Chondrocyte (in vitro differentiated cells): Measurements from ENCODE around the gene MTRR. TPM values are rescaled to one million over a fixed set of nuclear protein-coding genes. Genes with fewer than 3 reads are reported as not detected.

Experiments
- DNase-seq: peaks from one replicate; pipeline ENCODE4 v3.0.0; 2021; ENCODE audit warnings: mixed read lengths, low spot score
- H3K27ac Mint-ChIP-seq: one replicate; pipeline ENCODE4 v1.8.0; 2021; ENCODE audit warnings: mild to moderate bottlenecking, moderate library complexity, mixed read lengths; ENCODE audit not compliant: unreplicated experiment
- H3K27me3 Mint-ChIP-seq: 2 replicates; pipeline ENCODE4 v1.8.0; 2021; ENCODE audit warnings: low read depth, mixed read lengths
- H3K36me3 Mint-ChIP-seq: 2 replicates; pipeline ENCODE4 v1.8.0; 2021; ENCODE audit warnings: low read depth, mixed read lengths
- H3K4me1 Mint-ChIP-seq: 2 replicates; pipeline ENCODE4 v1.8.0; 2021; ENCODE audit warnings: low read depth, mild to moderate bottlenecking, mixed read lengths
- H3K4me3 Mint-ChIP-seq: one replicate; pipeline ENCODE4 v1.8.0; 2021; ENCODE audit warnings: mild to moderate bottlenecking, moderate library complexity, mixed read lengths; ENCODE audit not compliant: unreplicated experiment
- H3K9me3 Mint-ChIP-seq: 2 replicates; pipeline ENCODE4 v1.8.0; 2021; ENCODE audit warnings: low read depth, mixed read lengths
- CTCF ChIP-seq: fragments of 200-600 bp; sonication (generic); IDR thresholded peaks from 2 replicates; pipeline ENCODE4 v1.5.0; 2021; ENCODE audit warnings: antibody characterized with exemption, mild to moderate bottlenecking, moderate library complexity
- total RNA-seq: library from RNA; stranded (reverse); gene quantifications from 3 replicates; pipeline ENCODE4 v1.2.1, GENCODE V29; 2021

Gene MTRR
- total RNA-seq, 1 donor from 2014 or later: 28.4 TPM

- Mint-ChIP-seq H3K9me3 (no peaks in the 10 kb centered on the region), H3K36me3 (peaks cover 37% of the 10 kb centered on the region), H3K4me1 (peaks cover 16% of the 10 kb centered on the region), H3K4me3 (no peak overlapping the region), H3K27me3 (no peaks in the 10 kb centered on the region), H3K27ac (no peak overlapping the region)
- no peak for TF ChIP-seq CTCF
- no peak for DNase-seq
Measured at GRCh38 chr5:7878381-7878873, 9.5 kb downstream of the MTRR start.

- Mint-ChIP-seq H3K9me3 (no peaks in the 10 kb centered on the region), H3K4me1 (peaks cover 16% of the 10 kb centered on the region), H3K27ac (peak overlapping the region; percentile 32), H3K36me3 (peaks cover 31% of the 10 kb centered on the region), H3K27me3 (no peaks in the 10 kb centered on the region), H3K4me3 (no peak overlapping the region)
- DNase-seq: no peak
- no peak for TF ChIP-seq CTCF
Measured at GRCh38 chr5:7881091-7881490, 12.1 kb downstream of the MTRR start.

GRCh38 chr5:7881816-7882215 lies 12.9 kb downstream of the MTRR start:
- Mint-ChIP-seq H3K9me3 (no peaks in the 10 kb centered on the region), H3K4me3 (no peak overlapping the region), H3K4me1 (peaks cover 16% of the 10 kb centered on the region), H3K36me3 (peaks cover 28% of the 10 kb centered on the region), H3K27me3 (no peaks in the 10 kb centered on the region), H3K27ac (no peak overlapping the region)
- DNase-seq: no peak
- TF ChIP-seq CTCF: no peak

GRCh38 chr5:7882926-7883325 lies 14.0 kb downstream of the MTRR start:
- H3K4me3 Mint-ChIP-seq: no peak overlapping the region
- H3K27ac Mint-ChIP-seq: no peak overlapping the region
- peaks cover 24% of the 10 kb centered on the region for H3K36me3 Mint-ChIP-seq
- no peak for DNase-seq
- no peaks in the 10 kb centered on the region for H3K9me3 Mint-ChIP-seq
- no peaks in the 10 kb centered on the region for H3K27me3 Mint-ChIP-seq
- no peak for TF ChIP-seq CTCF
- H3K4me1 Mint-ChIP-seq: peaks cover 18% of the 10 kb centered on the region

GRCh38 chr5:7884491-7885267 lies 15.7 kb downstream of the MTRR start:
- no peak for DNase-seq
- Mint-ChIP-seq H3K27ac (no peak overlapping the region), H3K36me3 (peaks cover 22% of the 10 kb centered on the region), H3K4me1 (peaks cover 12% of the 10 kb centered on the region), H3K9me3 (no peaks in the 10 kb centered on the region), H3K4me3 (no peak overlapping the region), H3K27me3 (no peaks in the 10 kb centered on the region)
- no peak for TF ChIP-seq CTCF
